CD8-positive, alpha-beta memory T cell (primary cell): Measurements from ENCODE around the gene SELENOS. TPM values are rescaled to one million over a fixed set of nuclear protein-coding genes. Genes with fewer than 3 reads are reported as not detected.
A peak's percentile ranks its signal among the peaks of the same experiment; 100 is the strongest.

Experiments
- CTCF ChIA-PET: fragments of 350-600 bp; sonication (Branson Sonifier 250); formaldehyde crosslinking; loops from one replicate; lab custom pipeline; 2021; ENCODE audit warnings: antibody characterized with exemption; lab: Charles Lee
- POLR2A ChIA-PET: fragments of 350-600 bp; sonication (Branson Sonifier 250); formaldehyde crosslinking; loops from one replicate; lab custom pipeline; 2021; ENCODE audit warnings: antibody characterized with exemption; lab: Charles Lee
- DNase-seq, 5 donors: peaks; one replicate each; pipeline versions ENCODE4 v3.0.0 to v3.0.0-alpha.2; 2020 to 2022; ENCODE audit warnings: mixed read lengths in 1 of 5
- H3K27ac ChIP-seq: one replicate; pipeline ENCODE4 v1.7.0; 2013; ENCODE audit warnings: low read depth, mild to moderate bottlenecking, low read length, moderate library complexity
- H3K27me3 ChIP-seq: 2 replicates; pipeline ENCODE4 v1.7.0; 2013; ENCODE audit warnings: low read length, mild to moderate bottlenecking; ENCODE audit not compliant: insufficient read depth, poor library complexity, severe bottlenecking
- H3K36me3 ChIP-seq: 2 replicates; pipeline ENCODE4 v1.7.0; 2013; ENCODE audit warnings: mild to moderate bottlenecking, low read length, moderate library complexity; ENCODE audit not compliant: insufficient read depth
- H3K4me1 ChIP-seq: 2 replicates; pipeline ENCODE4 v1.7.0; 2013; ENCODE audit warnings: mild to moderate bottlenecking, low read length, moderate library complexity; ENCODE audit not compliant: insufficient read depth
- H3K4me3 ChIP-seq: 2 replicates; pipeline ENCODE4 v1.7.0; 2013; ENCODE audit warnings: mild to moderate bottlenecking, low read length
- H3K9me3 ChIP-seq: 2 replicates; pipeline ENCODE4 v1.7.0; 2013; ENCODE audit warnings: mild to moderate bottlenecking, low read length
- H3K27ac Mint-ChIP-seq, 8 donors: one replicate each; pipeline ENCODE4 v1.8.0; 2020 to 2021; ENCODE audit warnings: mixed read lengths in 8 of 8, mild to moderate bottlenecking in 6 of 8, inconsistent platforms in 3 of 8, moderate library complexity in 3 of 8
- H3K27me3 Mint-ChIP-seq, 2 donors: one replicate each; pipeline ENCODE4 v1.8.0; 2020 to 2021; ENCODE audit warnings: mixed read lengths in 2 of 2, mild to moderate bottlenecking in 1 of 2, moderate library complexity in 1 of 2
- H3K36me3 Mint-ChIP-seq, 3 donors: one replicate each; pipeline ENCODE4 v1.8.0; 2020 to 2021; ENCODE audit warnings: mixed read lengths in 3 of 3, inconsistent platforms in 1 of 3, mild to moderate bottlenecking in 1 of 3
- H3K4me1 Mint-ChIP-seq, 3 donors: one replicate each; pipeline ENCODE4 v1.8.0; 2020 to 2021; ENCODE audit warnings: mixed read lengths in 3 of 3, inconsistent platforms in 1 of 3, mild to moderate bottlenecking in 1 of 3
- H3K4me3 Mint-ChIP-seq, 7 donors: one replicate each; pipeline ENCODE4 v1.8.0; 2020 to 2021; ENCODE audit warnings: mixed read lengths in 7 of 7, mild to moderate bottlenecking in 6 of 7, moderate library complexity in 4 of 7, inconsistent platforms in 2 of 7
- H3K9me3 Mint-ChIP-seq, 5 donors: one replicate each; pipeline ENCODE4 v1.8.0; 2020 to 2022; ENCODE audit warnings: mixed read lengths in 5 of 5, mild to moderate bottlenecking in 3 of 5, moderate library complexity in 2 of 5, inconsistent platforms in 1 of 5
- polyA plus RNA-seq: library from polyadenylated mRNA; unstranded; fragments of 300-500 nt; fragmentation: Illumina TruSeq; gene quantifications from one replicate; pipeline ENCODE4 v1.2.3, GENCODE V29; 2021
- total RNA-seq, 2 experiments: library from RNA; stranded (reverse); gene quantifications; one replicate each; pipeline ENCODE4 v1.2.3, GENCODE V29; 2021

Gene SELENOS
- total and polyA plus RNA-seq, 3 experiments from 2014 or later = 46.7 to 81.2 (median 47.8) TPM

GRCh38 chr15:101307897-101308603 is 30.8 kb upstream of the SELENOS start:
- DNase-seq = no peak
- CTCF ChIA-PET = no interaction called here
- peaks cover 0 to 7% of the 10 kb centered on the region in 2 donors for H3K27me3 Mint-ChIP-seq
- Histone ChIP-seq H3K4me1 (no peaks in the 10 kb centered on the region), H3K9me3 (no peaks in the 10 kb centered on the region), H3K27ac (no peak overlapping the region), H3K36me3 (no peaks in the 10 kb centered on the region), H3K27me3 (no peaks in the 10 kb centered on the region), H3K4me3 (no peak overlapping the region)
- POLR2A ChIA-PET = no interaction called here
- no peak overlapping the region for H3K4me3 Mint-ChIP-seq
- no peaks in the 10 kb centered on the region for H3K9me3 Mint-ChIP-seq
- H3K36me3 Mint-ChIP-seq = no peaks in the 10 kb centered on the region
- H3K4me1 Mint-ChIP-seq = no peaks in the 10 kb centered on the region
- H3K27ac Mint-ChIP-seq = no peak overlapping the region

GRCh38 chr15:101307048-101307896 is 30.0 kb upstream of the SELENOS start:
- Mint-ChIP-seq H3K9me3 (no peaks in the 10 kb centered on the region), H3K27me3 (peaks cover 0 to 7% of the 10 kb centered on the region in 2 donors), H3K36me3 (no peaks in the 10 kb centered on the region), H3K4me3 (no peak overlapping the region), H3K4me1 (no peaks in the 10 kb centered on the region), H3K27ac (peak overlapping the region in 1 of 8 donors; percentile 41)
- no peak overlapping the region for H3K27ac ChIP-seq
- DNase-seq = no peak
- H3K27me3 ChIP-seq = no peaks in the 10 kb centered on the region
- no peaks in the 10 kb centered on the region for H3K9me3 ChIP-seq
- H3K36me3 ChIP-seq = no peaks in the 10 kb centered on the region
- no peak overlapping the region for H3K4me3 ChIP-seq
- POLR2A ChIA-PET = no interaction called here
- H3K4me1 ChIP-seq = no peaks in the 10 kb centered on the region
- CTCF ChIA-PET = no interaction called here

- Histone ChIP-seq H3K27me3 (no peaks in the 10 kb centered on the region), H3K36me3 (no peaks in the 10 kb centered on the region), H3K4me3 (no peak overlapping the region), H3K27ac (no peak overlapping the region), H3K4me1 (no peaks in the 10 kb centered on the region), H3K9me3 (no peaks in the 10 kb centered on the region)
- Mint-ChIP-seq H3K4me1 (no peaks in the 10 kb centered on the region), H3K4me3 (no peak overlapping the region), H3K27me3 (peaks cover 0 to 7% of the 10 kb centered on the region in 2 donors), H3K9me3 (no peaks in the 10 kb centered on the region), H3K36me3 (no peaks in the 10 kb centered on the region), H3K27ac (no peak overlapping the region)
- no peak for DNase-seq
- POLR2A ChIA-PET = interaction anchor here (0.6 kb wide), 1 partner anchor 239 kb away, joined by 13 read pairs; no protein-coding TSS in a partner anchor
- CTCF ChIA-PET = no interaction called here
Observed at GRCh38 chr15:101306341-101307047, 29.2 kb upstream of the SELENOS start.

DNA sequence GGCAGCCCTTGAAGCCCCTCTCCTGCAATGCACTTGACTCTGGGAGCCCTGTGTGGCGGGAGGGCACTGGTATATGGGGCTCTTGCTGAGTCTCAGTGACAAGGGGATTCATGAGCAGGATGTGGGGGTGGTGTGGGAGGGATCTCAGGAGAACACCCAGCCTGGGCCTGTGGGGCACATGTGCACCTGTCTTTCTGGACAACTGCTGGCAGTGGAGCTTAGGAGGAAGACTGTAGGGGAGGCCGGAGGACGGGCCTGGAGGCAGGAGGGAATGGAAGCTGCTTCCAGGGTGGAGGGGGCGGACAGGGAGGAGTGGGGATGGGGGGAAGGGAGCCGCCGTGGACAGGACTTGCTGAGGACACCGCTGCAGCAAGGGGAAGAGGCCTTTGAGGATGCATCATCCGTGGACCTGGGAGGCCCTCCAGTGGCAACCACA is 28.6 kb upstream of the SELENOS start:
- ChIA-PET CTCF (interaction anchor here (1.0 kb wide), 1 partner anchor 335 kb away, joined by 4 read pairs; no protein-coding TSS in a partner anchor), POLR2A (no interaction called here)
- H3K27me3 Mint-ChIP-seq = peaks cover 0 to 7% of the 10 kb centered on the region in 2 donors

GRCh38 chr15:101303408-101303807 is 26.1 kb upstream of the SELENOS start:
- Histone ChIP-seq H3K4me1 (no peaks in the 10 kb centered on the region), H3K4me3 (no peak overlapping the region), H3K27ac (no peak overlapping the region), H3K27me3 (no peaks in the 10 kb centered on the region), H3K36me3 (no peaks in the 10 kb centered on the region), H3K9me3 (no peaks in the 10 kb centered on the region)
- Mint-ChIP-seq H3K4me1 (no peaks in the 10 kb centered on the region), H3K27me3 (peaks cover 0 to 7% of the 10 kb centered on the region in 2 donors), H3K4me3 (no peak overlapping the region), H3K27ac (no peak overlapping the region), H3K9me3 (no peaks in the 10 kb centered on the region), H3K36me3 (no peaks in the 10 kb centered on the region)
- CTCF ChIA-PET = no interaction called here
- POLR2A ChIA-PET = interaction anchor here (0.7 kb wide), 1 partner anchor 16 kb away, joined by 3 read pairs; no protein-coding TSS in a partner anchor
- DNase-seq = no peak

More for the DNA sequence above, 28.6 kb upstream of the SELENOS start:
- Histone ChIP-seq H3K36me3 (no peaks in the 10 kb centered on the region), H3K27me3 (no peaks in the 10 kb centered on the region), H3K4me3 (no peak overlapping the region), H3K4me1 (no peaks in the 10 kb centered on the region), H3K9me3 (no peaks in the 10 kb centered on the region), H3K27ac (no peak overlapping the region)
- DNase-seq = no peak
- Mint-ChIP-seq H3K4me1 (no peaks in the 10 kb centered on the region), H3K9me3 (no peaks in the 10 kb centered on the region), H3K36me3 (no peaks in the 10 kb centered on the region), H3K4me3 (no peak overlapping the region), H3K27ac (no peak overlapping the region)

DNA sequence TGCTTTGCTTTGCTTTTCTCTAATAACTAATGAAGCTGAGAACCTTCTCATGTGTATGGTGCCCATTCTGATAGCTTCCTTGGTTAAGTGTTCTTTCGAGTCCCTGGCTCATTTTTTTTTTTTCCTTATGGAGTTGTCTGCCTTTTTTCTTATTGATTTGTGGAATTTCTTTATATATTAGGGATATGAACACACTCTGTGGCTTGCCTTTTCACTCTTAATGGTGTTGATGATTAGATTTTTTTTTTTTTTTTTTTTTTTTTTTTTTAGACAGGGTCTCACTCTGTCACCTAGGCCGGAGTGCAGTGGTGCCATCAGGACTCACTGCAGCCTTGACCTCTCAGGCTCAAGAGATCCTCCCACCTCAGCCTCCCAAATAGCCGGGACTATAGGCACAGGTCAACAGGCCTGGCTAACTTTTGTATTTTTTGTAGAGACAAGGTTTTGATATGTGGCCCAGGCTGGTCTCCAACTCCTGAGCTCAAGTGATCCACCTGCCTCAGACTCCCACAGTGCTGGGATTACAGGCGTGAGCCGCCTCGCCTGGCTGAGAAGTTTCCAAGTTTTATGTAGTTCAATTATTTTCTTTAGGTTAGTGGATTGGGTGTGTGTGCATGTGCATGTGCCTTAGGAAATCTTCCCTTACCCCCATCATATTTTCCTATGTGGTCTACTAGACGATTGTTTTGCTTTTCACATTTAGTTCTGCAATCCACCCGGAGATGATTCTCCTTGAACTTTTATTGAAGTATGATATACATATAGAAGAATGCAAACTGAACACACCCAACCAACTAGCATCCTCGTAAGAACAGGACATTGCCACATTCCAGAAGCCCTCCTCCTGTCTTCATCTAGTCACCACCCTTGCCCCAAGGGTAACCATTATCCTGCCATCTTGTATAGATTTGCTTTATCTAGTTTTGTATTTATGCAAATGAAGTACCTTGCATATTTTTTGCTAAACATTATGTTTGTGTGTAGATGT is 19.4 kb upstream of the SELENOS start:
- ChIA-PET CTCF (interaction anchor here (1.1 to 4.3 kb wide), 3 partner anchors 24 to 344 kb away, joined by 4 to 31 read pairs (median 11); no protein-coding TSS in a partner anchor), POLR2A (interaction anchor here (1.0 kb wide), 1 partner anchor 45 kb away, joined by 3 read pairs; the partner anchor contains the start of gene CHSY1)
- peak overlapping the region; percentile 93 for H3K4me3 ChIP-seq
- H3K27me3 Mint-ChIP-seq = peaks cover 0 to 3% of the 10 kb centered on the region in 2 donors
- no peak for DNase-seq
- H3K4me1 Mint-ChIP-seq = peaks cover 36 to 44% (median 39%) of the 10 kb centered on the region in 3 donors
- H3K27me3 ChIP-seq = no peaks in the 10 kb centered on the region
- no peak overlapping the region for H3K27ac ChIP-seq
- peaks cover 0 to 28% (median 0%) of the 10 kb centered on the region in 3 donors for H3K36me3 Mint-ChIP-seq
- H3K4me3 Mint-ChIP-seq = peak overlapping the region; percentile 41 to 95 (median 92)
- H3K4me1 ChIP-seq = peaks cover 25% of the 10 kb centered on the region
- H3K27ac Mint-ChIP-seq = peak overlapping the region in 7 of 8 donors; percentile 26 to 94 (median 91)
- no peaks in the 10 kb centered on the region for H3K9me3 ChIP-seq
- no peaks in the 10 kb centered on the region for H3K9me3 Mint-ChIP-seq
- peaks cover 8% of the 10 kb centered on the region for H3K36me3 ChIP-seq
